Islet precursor cell (in vitro differentiated cells): ENCODE data around the gene PKN3.

Experiments used
- DNase-seq: peaks from one replicate; pipeline ENCODE4 v3.0.0-alpha.2; 2018

PKN3 gene

GRCh38 chr9:128750926-128751595, 48.8 kb downstream of the PKN3 start:
- DNase-seq: no peak

DNA sequence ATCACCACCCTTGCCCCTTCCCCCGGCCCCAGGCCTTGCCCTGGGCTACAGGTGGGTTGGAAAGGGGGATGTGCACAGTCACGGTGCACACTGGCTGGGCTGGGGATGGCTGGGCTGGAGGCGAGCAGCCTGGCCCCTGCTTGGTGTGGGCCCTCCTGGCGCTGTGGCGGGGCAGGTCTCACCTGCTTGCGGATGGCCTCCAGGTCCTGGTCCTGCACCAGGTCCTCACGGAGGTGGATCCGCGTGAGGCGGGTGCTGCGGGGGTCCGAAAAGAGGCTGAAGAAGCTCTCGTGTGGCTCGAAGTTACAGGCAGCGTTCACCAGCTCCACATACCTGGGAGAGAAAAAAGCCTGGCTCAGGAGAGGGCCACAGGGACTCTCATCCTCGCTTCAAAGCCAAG, 51.3 kb downstream of the PKN3 start:
- DNase-seq: no peak

DNA sequence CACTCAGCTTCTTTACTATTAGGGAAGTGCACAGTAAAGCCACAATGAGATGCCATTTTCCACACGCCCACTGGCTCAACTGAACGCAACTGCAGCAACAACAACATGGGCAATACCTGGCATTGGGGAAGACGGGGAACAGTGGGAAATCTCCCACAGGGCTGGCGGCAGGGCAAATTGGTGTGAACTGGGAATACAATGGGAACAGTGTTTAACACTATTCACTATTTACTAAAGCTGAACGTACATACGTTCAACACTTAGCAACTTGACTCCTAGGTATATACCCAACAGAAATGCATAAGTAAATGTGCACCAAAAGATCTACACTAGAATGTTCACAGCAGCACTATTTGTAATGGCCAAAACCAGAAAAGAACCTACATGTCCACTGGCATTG, 55.3 kb downstream of the PKN3 start:
- no peak for DNase-seq

DNA sequence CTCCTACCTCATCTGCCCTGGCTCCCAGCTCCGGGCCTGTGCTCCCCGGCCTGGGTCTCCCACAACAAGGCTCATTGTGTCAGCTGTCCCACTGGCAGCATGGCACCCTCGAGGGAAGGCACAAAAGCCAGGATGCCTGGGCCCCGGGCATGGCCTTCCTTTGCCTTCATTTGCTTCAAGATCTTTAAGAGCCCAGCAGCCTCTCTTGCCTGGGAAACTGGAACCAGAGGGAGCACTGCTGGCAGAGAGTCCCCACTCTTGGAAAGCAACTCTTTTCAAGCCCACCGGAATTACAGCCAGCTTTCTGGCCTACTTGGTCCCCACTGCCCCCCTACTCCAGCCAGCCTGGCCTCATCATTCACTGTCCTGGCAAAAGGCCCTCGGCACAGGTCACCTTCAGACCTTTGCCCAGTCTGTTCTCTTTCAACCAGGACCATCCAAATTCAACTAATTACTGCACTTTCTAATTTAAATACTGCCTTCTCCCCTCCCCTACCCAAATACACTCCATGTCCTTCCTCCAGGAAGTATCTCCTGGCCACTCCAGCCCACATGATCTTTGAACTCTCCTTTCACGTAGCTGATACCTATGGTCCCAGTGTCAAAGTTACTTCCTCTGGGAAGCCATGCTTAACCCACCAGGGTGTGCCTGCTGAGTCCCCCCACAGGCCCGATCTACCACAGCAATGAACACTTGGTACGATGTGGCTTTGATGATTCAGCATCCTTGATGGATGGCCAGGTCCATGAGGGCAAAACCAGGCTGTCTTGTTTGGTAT, 60.6 kb downstream of the PKN3 start:
- no peak for DNase-seq

DNA sequence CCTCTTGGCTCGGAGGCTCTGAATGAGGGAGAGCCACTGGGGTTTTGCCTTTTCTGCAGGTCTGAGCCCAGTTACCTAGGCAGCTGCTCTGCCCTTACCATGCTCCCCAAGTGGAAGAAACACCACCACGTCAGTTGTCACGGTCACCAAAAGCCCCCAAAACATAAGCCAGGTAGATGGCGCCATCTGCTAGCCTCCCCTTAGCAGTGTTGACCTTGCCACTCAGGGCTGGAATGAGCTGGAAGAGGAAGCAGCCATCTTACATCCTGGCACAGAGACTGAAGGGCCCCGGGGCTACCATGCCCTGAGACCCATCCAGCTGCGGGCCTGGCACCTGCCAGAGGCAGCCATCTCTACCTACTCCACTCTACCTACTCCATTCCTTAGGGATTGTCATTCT, 62.1 kb downstream of the PKN3 start:
- DNase-seq: no peak

- no peak for DNase-seq
Observed at GRCh38 chr9:128765499-128765898, 63.2 kb downstream of the PKN3 start.

DNA sequence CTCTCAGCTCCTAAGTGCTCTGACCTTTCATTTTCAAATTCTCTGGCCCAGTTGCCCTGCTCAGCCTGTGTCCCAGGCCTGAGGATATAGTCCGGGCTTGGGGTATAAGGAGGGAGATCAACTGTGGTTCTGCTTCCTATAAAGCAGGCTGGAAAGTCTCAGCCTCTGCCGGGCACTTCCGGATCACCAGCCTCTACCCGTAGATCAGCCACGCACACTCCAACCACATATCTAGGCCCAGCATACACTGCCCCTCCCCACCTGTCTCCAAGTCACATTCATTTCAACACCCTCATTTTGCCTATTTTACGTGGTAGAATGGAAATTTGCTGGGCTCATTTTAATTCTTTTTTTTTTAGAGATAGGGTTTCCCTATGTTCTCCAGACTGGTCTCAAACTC, 66.3 kb downstream of the PKN3 start:
- DNase-seq: no peak
